HCT116 (cell line): ENCODE results near the gene DOK5. TPM values are rescaled to one million over a fixed set of nuclear protein-coding genes. Genes with fewer than 3 reads are reported as not detected.

Experiments used
- ATAC-seq: fragments of 200-7000 bp; cut with Tn5 transposase; 2 replicates; pipeline ENCODE4 v1.9.1; 2020; ENCODE audit warnings: mild to moderate bottlenecking, moderate library complexity
- BruUV-seq: library from RNA; stranded (reverse); fragments of 400-500 nt; replicated peaks from 2 replicates; lab custom pipeline; 2021; lab: Mats Ljungman, UMichigan
- CTCF ChIA-PET: fragments of 300-600 bp; sonication (Branson Sonifier 250); formaldehyde crosslinking; loops from one replicate; lab custom pipeline; 2021; ENCODE audit warnings: antibody characterized with exemption; lab: Charles Lee
- POLR2A ChIA-PET: fragments of 300-600, 350-600 bp; sonication (Branson Sonifier 250); formaldehyde crosslinking; loops from one replicate; lab custom pipeline; 2021; ENCODE audit warnings: antibody characterized with exemption; lab: Charles Lee
- RAD21 ChIA-PET, 2 experiments: fragments of 300-600 bp; sonication (Branson Sonifier 250); formaldehyde crosslinking; loops; one replicate each; lab custom pipeline; 2023; ENCODE audit warnings: low total read pairs in 2 of 2; ENCODE audit not compliant: uncharacterized antibody in 2 of 2, unreplicated experiment in 2 of 2, low non-redundant PET in 1 of 2; lab: Charles Lee
- DNase-seq: peaks from one replicate; pipeline ENCODE4 v3.0.0-alpha.2; 2010; ENCODE audit warnings: low read depth, low spot score
- H2AFZ ChIP-seq: fragments of 200-600 bp; shearing (Covaris generic), sonication (generic); 2 replicates; pipeline ENCODE4 v1.6.1; 2017; ENCODE audit warnings: low read depth, mixed run types, mixed read lengths, antibody characterized with exemption, low read length; ENCODE audit not compliant: poor library complexity, severe bottlenecking
- H3K27ac ChIP-seq: 2 replicates; pipeline ENCODE4 v1.5.1; 2012; ENCODE audit warnings: low read depth, low read length
- H3K27me3 ChIP-seq: fragments of 200-600 bp; sonication (generic); 2 replicates; pipeline ENCODE4 v1.6.1; 2016; ENCODE audit warnings: mixed run types, low read length, mixed read lengths; ENCODE audit not compliant: insufficient read depth
- H3K36me3 ChIP-seq, 2 experiments: fragments of 200-500 bp in 1 of 2; fragments of 200-600 bp in 1 of 2; sonication (Bioruptor generic) in 1 of 2; sonication (generic) in 1 of 2; 2 replicates each; pipeline versions ENCODE4 v1.5.1 to v1.6.1; 2014 to 2016; ENCODE audit warnings: low read length in 2 of 2, inconsistent platforms in 1 of 2, mixed read lengths in 1 of 2, mixed run types in 1 of 2; ENCODE audit not compliant: insufficient read depth in 2 of 2, control insufficient read depth in 1 of 2
- H3K4me1 ChIP-seq, 2 experiments: fragments of 200-600 bp in 1 of 2; sonication (generic) in 1 of 2; 2 replicates each; pipeline versions ENCODE4 v1.5.1 to v1.6.1; 2012 to 2017; ENCODE audit warnings: low read length in 2 of 2, inconsistent platforms in 1 of 2, mild to moderate bottlenecking in 1 of 2, mixed read lengths in 1 of 2, mixed run types in 1 of 2, moderate library complexity in 1 of 2; ENCODE audit not compliant: insufficient read depth in 2 of 2, control insufficient read depth in 1 of 2
- H3K4me2 ChIP-seq: fragments of 200-600 bp; sonication (generic); 2 replicates; pipeline ENCODE4 v1.6.1; 2017; ENCODE audit warnings: mixed run types, low read length, mixed read lengths
- H3K4me3 ChIP-seq, 2 experiments: fragments of 200-600 bp in 1 of 2; sonication (generic) in 1 of 2; replicated peaks in 1 of 2; 2 replicates each; pipeline ENCODE4 v1.5.1; 2011 to 2016; ENCODE audit warnings: low read length in 2 of 2, control low read depth in 1 of 2, low read depth in 1 of 2, mild to moderate bottlenecking in 1 of 2, mixed read lengths in 1 of 2, mixed run types in 1 of 2
- H3K79me2 ChIP-seq: fragments of 200-600 bp; sonication (generic); 2 replicates; pipeline ENCODE4 v1.6.1; 2017; ENCODE audit warnings: mild to moderate bottlenecking, mixed run types, low read length, moderate library complexity, mixed read lengths; ENCODE audit not compliant: insufficient read depth
- H3K9ac ChIP-seq: fragments of 200-600 bp; sonication (generic); 2 replicates; pipeline ENCODE4 v1.6.1; 2016; ENCODE audit warnings: low read length, mixed read lengths
- H3K9me2 ChIP-seq: fragments of 200-600 bp; sonication (generic), shearing (Covaris generic); 2 replicates; pipeline ENCODE4 v1.6.1; 2017; ENCODE audit warnings: mixed run types, mild to moderate bottlenecking, moderate library complexity; ENCODE audit not compliant: insufficient read depth
- H3K9me3 ChIP-seq, 2 experiments: fragments of 200-500 bp in 1 of 2; fragments of 200-600 bp in 1 of 2; sonication (Bioruptor generic) in 1 of 2; sonication (generic) in 1 of 2; 2 replicates each; pipeline ENCODE4 v1.6.1; 2014 to 2017; ENCODE audit warnings: low read length in 2 of 2, mixed read lengths in 2 of 2, inconsistent platforms in 1 of 2, low read depth in 1 of 2, mild to moderate bottlenecking in 1 of 2, mixed run types in 1 of 2, moderate library complexity in 1 of 2; ENCODE audit not compliant: control insufficient read depth in 1 of 2, insufficient read depth in 1 of 2
- H4K20me1 ChIP-seq: fragments of 200-600 bp; sonication (generic), shearing (Covaris generic); 2 replicates; pipeline ENCODE4 v1.6.1; 2017; ENCODE audit warnings: mixed run types, mild to moderate bottlenecking, moderate library complexity; ENCODE audit not compliant: insufficient read depth
- CEBPB ChIP-seq: IDR thresholded peaks from 2 replicates; pipeline ENCODE4 v1.6.1; 2012; ENCODE audit warnings: low read depth
- ELF1 ChIP-seq: IDR thresholded peaks from 2 replicates; pipeline ENCODE4 v1.6.1; 2012; ENCODE audit warnings: low read depth, borderline replicate concordance
- JUND ChIP-seq: IDR thresholded peaks from 2 replicates; pipeline ENCODE4 v1.6.1; 2012
- POLR2A ChIP-seq: IDR thresholded peaks from 2 replicates; pipeline ENCODE4 v1.7.0; 2011; ENCODE audit warnings: borderline replicate concordance; ENCODE audit not compliant: insufficient read depth, insufficient read length; ENCODE audit errors: extremely low read depth
- POLR2AphosphoS5 ChIP-seq: IDR thresholded peaks from 2 replicates; pipeline ENCODE4 v1.6.1; 2011; ENCODE audit warnings: mild to moderate bottlenecking, low read depth, low read length, moderate library complexity
- SIN3A ChIP-seq: IDR thresholded peaks from 2 replicates; pipeline ENCODE4 v1.6.1; 2012; ENCODE audit warnings: low read depth
- TCF7L2 ChIP-seq: IDR thresholded peaks from 2 replicates; pipeline ENCODE4 v1.7.0; 2011; ENCODE audit warnings: borderline replicate concordance, inconsistent platforms; ENCODE audit not compliant: insufficient read depth, insufficient read length; ENCODE audit errors: extremely low read depth
- ZNF274 ChIP-seq: fragments of 200-500 bp; sonication (Bioruptor generic); IDR thresholded peaks from 2 replicates; pipeline ENCODE4 v1.6.1; 2014; ENCODE audit warnings: mild to moderate bottlenecking, low read depth, low read length, inconsistent platforms
- intact Hi-C: fragments of 100-400 bp; cut with micrococcal nuclease; formaldehyde crosslinking; loops from 2 replicates; pipeline ENCODE4 v1.10.0; 2022
- total RNA-seq: library from RNA; stranded (reverse); gene quantifications from one replicate; pipeline ENCODE4 v1.2.1, GENCODE V29; 2021; ENCODE audit not compliant: unreplicated experiment
- TF ChIP-seq, protein P1 (sequence below): IDR thresholded peaks from 2 replicates; pipeline ENCODE4 v1.6.1; 2012
- TF ChIP-seq, protein P2 (sequence below): IDR thresholded peaks from 2 replicates; pipeline ENCODE4 v1.6.1; 2012; ENCODE audit warnings: low read depth

The DOK5 gene
- total RNA-seq, 1 experiment from 2014 or later, result not detected

DNA sequence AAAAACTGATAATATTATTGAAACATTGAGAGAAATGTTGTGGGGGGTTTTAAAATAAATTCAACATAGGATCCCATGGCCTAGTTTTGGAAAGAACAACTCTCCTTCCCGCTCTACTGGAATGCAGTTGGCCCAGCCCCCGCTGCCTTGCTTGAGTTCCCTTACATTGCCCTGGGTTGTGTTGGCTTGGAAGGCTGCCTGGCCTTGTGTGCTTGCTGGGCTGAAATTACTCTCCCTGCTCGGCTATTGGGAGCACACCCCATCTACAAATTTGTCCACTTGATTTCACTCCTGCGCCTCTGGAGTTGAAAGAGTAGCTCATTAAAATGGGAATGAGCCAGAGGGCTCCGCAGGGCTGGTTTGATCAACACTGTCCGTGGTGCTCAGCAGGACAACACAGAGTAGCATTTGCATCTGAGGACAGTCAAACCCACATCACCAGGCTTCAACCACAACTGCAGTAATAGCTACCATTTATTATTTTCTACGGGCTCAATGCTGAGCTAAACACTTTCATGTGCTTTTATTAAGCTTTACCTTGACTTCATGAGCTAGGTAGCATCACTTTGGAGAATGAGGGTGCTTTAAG lies 35.2 kb downstream of the DOK5 start:
- TF ChIP-seq TCF7L2, result no peak
- TF ChIP-seq POLR2AphosphoS5, result no peak
- TF ChIP-seq SIN3A, result no peak
- TF ChIP-seq, protein P1, sequence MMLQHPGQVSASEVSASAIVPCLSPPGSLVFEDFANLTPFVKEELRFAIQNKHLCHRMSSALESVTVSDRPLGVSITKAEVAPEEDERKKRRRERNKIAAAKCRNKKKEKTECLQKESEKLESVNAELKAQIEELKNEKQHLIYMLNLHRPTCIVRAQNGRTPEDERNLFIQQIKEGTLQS, result no peak
- no peak for TF ChIP-seq ELF1
- TF ChIP-seq JUND, result no peak
- no peak for TF ChIP-seq CEBPB
- TF ChIP-seq, protein P2, sequence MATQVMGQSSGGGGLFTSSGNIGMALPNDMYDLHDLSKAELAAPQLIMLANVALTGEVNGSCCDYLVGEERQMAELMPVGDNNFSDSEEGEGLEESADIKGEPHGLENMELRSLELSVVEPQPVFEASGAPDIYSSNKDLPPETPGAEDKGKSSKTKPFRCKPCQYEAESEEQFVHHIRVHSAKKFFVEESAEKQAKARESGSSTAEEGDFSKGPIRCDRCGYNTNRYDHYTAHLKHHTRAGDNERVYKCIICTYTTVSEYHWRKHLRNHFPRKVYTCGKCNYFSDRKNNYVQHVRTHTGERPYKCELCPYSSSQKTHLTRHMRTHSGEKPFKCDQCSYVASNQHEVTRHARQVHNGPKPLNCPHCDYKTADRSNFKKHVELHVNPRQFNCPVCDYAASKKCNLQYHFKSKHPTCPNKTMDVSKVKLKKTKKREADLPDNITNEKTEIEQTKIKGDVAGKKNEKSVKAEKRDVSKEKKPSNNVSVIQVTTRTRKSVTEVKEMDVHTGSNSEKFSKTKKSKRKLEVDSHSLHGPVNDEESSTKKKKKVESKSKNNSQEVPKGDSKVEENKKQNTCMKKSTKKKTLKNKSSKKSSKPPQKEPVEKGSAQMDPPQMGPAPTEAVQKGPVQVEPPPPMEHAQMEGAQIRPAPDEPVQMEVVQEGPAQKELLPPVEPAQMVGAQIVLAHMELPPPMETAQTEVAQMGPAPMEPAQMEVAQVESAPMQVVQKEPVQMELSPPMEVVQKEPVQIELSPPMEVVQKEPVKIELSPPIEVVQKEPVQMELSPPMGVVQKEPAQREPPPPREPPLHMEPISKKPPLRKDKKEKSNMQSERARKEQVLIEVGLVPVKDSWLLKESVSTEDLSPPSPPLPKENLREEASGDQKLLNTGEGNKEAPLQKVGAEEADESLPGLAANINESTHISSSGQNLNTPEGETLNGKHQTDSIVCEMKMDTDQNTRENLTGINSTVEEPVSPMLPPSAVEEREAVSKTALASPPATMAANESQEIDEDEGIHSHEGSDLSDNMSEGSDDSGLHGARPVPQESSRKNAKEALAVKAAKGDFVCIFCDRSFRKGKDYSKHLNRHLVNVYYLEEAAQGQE, result no peak
- TF ChIP-seq POLR2A, result no peak
- no peak for TF ChIP-seq ZNF274
- no peaks in the 10 kb centered on the region for H3K27me3 ChIP-seq
- H4K20me1 ChIP-seq, result no peaks in the 10 kb centered on the region
- RAD21 ChIA-PET, result no interaction called here
- no peak overlapping the region for H3K9ac ChIP-seq
- H3K4me2 ChIP-seq, result no peak overlapping the region
- POLR2A ChIA-PET, result no interaction called here
- intact Hi-C loops, result no loop called here
- no peaks in the 10 kb centered on the region for H3K36me3 ChIP-seq
- CTCF ChIA-PET, result no interaction called here
- ATAC-seq, result no peak
- H3K27ac ChIP-seq, result no peak overlapping the region
- no peaks in the 10 kb centered on the region for H3K79me2 ChIP-seq
- H3K9me2 ChIP-seq, result no peaks in the 10 kb centered on the region
- no peak overlapping the region for H2AFZ ChIP-seq
- H3K4me1 ChIP-seq, result no peaks in the 10 kb centered on the region
- no TSS peak for BruUV-seq
- no peak for DNase-seq
- no peaks in the 10 kb centered on the region for H3K9me3 ChIP-seq
- no peak overlapping the region for H3K4me3 ChIP-seq
